HFF-Myc (cell line): ENCODE measurements around the gene TNS1.

ENCODE experiments used
- DNase-seq: peaks from one replicate; pipeline ENCODE4 v3.0.0-alpha.2; 2011; ENCODE audit warnings: low read depth; ENCODE audit errors: extremely low read depth
- H3K4me3 ChIP-seq: replicated peaks from 2 replicates; pipeline ENCODE4 v1.5.1; 2011; ENCODE audit warnings: low read depth, mild to moderate bottlenecking, control low read depth, low read length
- CTCF ChIP-seq: IDR thresholded peaks from 2 replicates; pipeline ENCODE4 v1.5.1; 2012; ENCODE audit warnings: mild to moderate bottlenecking, low read depth, low read length, control low read depth; ENCODE audit errors: missing control alignments

Gene TNS1

GRCh38 chr2:217856871-217857270 lies 145.9 kb downstream of the TNS1 start:
- DNase-seq = no peak
- TF ChIP-seq CTCF = no peak
- no peak overlapping the region for H3K4me3 ChIP-seq

GRCh38 chr2:217856159-217856558 lies 146.6 kb downstream of the TNS1 start:
- H3K4me3 ChIP-seq = no peak overlapping the region
- DNase-seq = no peak
- TF ChIP-seq CTCF = no peak

DNA sequence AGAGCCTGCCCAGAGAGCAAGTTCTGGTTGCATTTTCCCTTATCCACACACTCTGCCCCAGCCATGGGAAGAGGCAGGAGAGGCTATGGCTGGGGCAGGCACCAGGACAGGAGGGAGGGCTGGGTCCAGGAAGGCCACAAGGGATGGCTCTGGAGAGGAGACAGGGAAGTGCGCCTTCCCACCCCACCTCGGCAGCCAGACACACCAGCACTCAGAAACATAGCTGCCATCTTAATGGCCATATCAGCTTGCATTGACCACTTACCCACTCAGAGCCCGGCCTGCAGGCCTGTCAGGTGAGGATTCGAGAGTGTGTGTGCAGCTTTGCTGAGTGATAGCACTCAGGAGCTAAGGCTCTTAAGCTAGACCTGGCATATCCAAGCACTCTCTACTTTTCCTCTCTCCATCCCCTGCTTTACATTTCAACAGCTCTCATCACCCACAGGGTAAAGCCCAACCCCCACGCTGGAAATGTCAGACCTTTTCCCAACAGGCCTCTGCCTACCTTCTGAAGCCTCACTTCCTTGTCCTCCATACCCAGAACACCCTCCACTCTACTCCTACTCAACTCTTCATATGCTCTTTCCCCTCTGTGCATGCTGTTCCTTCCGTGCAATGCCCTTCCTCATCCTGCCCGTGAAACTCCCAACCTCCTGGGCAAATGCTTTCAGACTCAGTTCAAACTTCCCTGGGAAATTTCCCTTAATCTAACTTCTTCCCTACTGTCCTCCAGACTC lies 147.9 kb downstream of the TNS1 start:
- no peak overlapping the region for H3K4me3 ChIP-seq
- no peak for TF ChIP-seq CTCF
- DNase-seq = no peak

GRCh38 chr2:217853961-217854360 lies 148.8 kb downstream of the TNS1 start:
- DNase-seq = no peak
- TF ChIP-seq CTCF = no peak
- no peak overlapping the region for H3K4me3 ChIP-seq

DNA sequence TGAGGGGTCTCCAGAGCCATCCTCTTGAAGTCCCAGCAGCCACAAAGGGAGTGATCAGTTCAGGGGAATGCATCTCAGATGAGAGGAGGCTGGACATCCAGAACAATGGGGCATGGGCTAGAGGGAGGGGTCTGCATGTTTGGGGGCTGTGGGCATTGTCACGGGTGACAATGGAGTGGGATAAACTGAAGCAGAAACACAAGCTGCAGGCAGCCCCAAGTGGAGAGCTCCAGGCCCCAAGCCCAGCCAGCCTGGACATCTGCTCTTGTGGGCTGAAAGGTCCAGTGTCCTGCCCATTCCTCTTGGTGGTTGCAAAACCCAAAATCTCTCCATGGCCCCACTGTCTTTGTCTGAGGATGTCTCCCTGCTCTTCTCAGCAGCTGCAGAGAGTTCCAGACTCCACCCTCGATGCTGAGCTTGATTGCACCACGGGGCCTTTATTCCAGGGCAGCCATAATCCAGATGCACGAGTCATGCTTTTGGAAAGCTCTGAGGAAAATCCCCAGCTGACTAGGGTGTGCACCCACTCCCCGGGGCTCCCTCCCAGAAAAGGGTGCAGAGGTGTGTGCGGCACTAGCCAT lies 149.4 kb downstream of the TNS1 start:
- no peak overlapping the region for H3K4me3 ChIP-seq
- no peak for DNase-seq
- TF ChIP-seq CTCF = no peak

- no peak for DNase-seq
- no peak overlapping the region for H3K4me3 ChIP-seq
- TF ChIP-seq CTCF = no peak
These were observed 150.1 kb downstream of the TNS1 start for GRCh38 chr2:217852555-217853211.
